ENCODE data around the gene KCTD17. TPM values are rescaled to one million over a fixed set of nuclear protein-coding genes. Genes with fewer than 3 reads are reported as not detected.

KCTD17 gene
- total and polyA plus RNA-seq, 2 of the 4 experiments (the other 2 are of a cell fraction): 28.3 to 37.3 TPM

DNA sequence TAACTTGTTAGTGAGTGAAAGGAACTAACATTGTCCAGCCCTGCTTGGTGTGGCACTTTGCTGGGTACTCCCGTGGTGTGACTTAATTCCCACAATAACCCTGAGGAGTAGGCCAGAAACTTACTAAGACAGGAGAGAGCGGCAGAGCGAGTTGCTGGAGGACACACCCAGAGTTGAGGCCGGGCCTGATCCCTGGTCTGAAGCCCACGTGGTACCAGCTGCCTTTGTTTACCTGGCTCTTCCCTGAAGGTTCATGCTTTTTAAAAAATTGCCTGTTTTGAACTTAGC, 31.4 kb upstream of the KCTD17 start:
- no peak overlapping the region for H2BK20ac ChIP-seq (ENCODE audit: low read depth, low read length)
- DNase-seq (peak; percentile 47), ATAC-seq (ENCODE audit: low read depth) (peak; percentile 13)
- TF ChIP-seq, protein P1, sequence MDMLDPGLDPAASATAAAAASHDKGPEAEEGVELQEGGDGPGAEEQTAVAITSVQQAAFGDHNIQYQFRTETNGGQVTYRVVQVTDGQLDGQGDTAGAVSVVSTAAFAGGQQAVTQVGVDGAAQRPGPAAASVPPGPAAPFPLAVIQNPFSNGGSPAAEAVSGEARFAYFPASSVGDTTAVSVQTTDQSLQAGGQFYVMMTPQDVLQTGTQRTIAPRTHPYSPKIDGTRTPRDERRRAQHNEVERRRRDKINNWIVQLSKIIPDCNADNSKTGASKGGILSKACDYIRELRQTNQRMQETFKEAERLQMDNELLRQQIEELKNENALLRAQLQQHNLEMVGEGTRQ (IDR thresholded peaks at IDR 0.05; ENCODE audit: low read depth, low read length): peak; percentile 65; the same call in 1 of the 2 replicates
- TF ChIP-seq, protein P2, sequence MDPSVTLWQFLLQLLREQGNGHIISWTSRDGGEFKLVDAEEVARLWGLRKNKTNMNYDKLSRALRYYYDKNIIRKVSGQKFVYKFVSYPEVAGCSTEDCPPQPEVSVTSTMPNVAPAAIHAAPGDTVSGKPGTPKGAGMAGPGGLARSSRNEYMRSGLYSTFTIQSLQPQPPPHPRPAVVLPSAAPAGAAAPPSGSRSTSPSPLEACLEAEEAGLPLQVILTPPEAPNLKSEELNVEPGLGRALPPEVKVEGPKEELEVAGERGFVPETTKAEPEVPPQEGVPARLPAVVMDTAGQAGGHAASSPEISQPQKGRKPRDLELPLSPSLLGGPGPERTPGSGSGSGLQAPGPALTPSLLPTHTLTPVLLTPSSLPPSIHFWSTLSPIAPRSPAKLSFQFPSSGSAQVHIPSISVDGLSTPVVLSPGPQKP (IDR thresholded peaks at IDR 0.05; ENCODE audit: borderline replicate concordance, low read depth, low read length): no peak
- TF ChIP-seq RFX5 (IDR thresholded peaks at IDR 0.05; ENCODE audit: low read depth, low read length): no peak
- TF ChIP-seq RAD21 (IDR thresholded peaks at IDR 0.05; ENCODE audit: low read length): no peak
- no peak for TF ChIP-seq MAZ (IDR thresholded peaks at IDR 0.05; ENCODE audit: borderline replicate concordance, low read depth, low read length)
- TF ChIP-seq MXI1 (IDR thresholded peaks at IDR 0.05; ENCODE audit: borderline replicate concordance, low read depth, low read length): peak; percentile 80; the same call in 1 of the 2 replicates
- BruUV-seq (replicated peaks): no TSS peak
- ChIA-PET POLR2A (ENCODE audit: unreplicated experiment) (interaction anchor here (1.0 kb wide), 1 partner anchor 12 kb away, joined by 4 read pairs; no protein-coding TSS in a partner anchor), CTCF (interaction anchor here (0.5 kb wide), 1 partner anchor 168 kb away, joined by 4 read pairs; no protein-coding TSS in a partner anchor)
- peak overlapping the region; percentile 80 for H3K4me3 ChIP-seq (ENCODE audit: insufficient read depth, low read depth, low read length)
- intact Hi-C loops (cut with micrococcal nuclease): loop anchor here (5.0 kb wide), 1 partner anchor 238 kb away; no protein-coding TSS in a partner anchor
- H3K56ac ChIP-seq (ENCODE audit: extremely low read depth, insufficient read depth, low read length): peak overlapping the region; percentile 48; the same call in 1 of the 2 replicates
- H4K91ac ChIP-seq (ENCODE audit: insufficient read depth, low read depth, low read length): peak overlapping the region; percentile 4; the same call in 1 of the 2 replicates
- no peak overlapping the region for H2BK120ac ChIP-seq (ENCODE audit: low read depth, low read length)
- peak overlapping the region; percentile 87 for H3K4me2 ChIP-seq (ENCODE audit: low read depth, low read length)
- H3K79me1 ChIP-seq (ENCODE audit: low read depth in 1 of 2, low read length in 2 of 2): peaks cover 15 to 66% of the 10 kb centered on the region in 2 experiments
- dilution Hi-C loops (cut with HindIII; ENCODE audit: low sequenced_read_pairs, unreplicated experiment): no loop called here
- H3K4me1 ChIP-seq (ENCODE audit: control insufficient read depth, insufficient read depth, low read length): peaks cover 7% of the 10 kb centered on the region
- H2AK5ac ChIP-seq (ENCODE audit: low read depth, low read length): peak overlapping the region; percentile 36
- H3K4ac ChIP-seq (ENCODE audit: low read depth, low read length): peak overlapping the region; percentile 48
- peak overlapping the region; percentile 55 to 75 for H4K8ac ChIP-seq (ENCODE audit: low read depth in 2 of 2, low read length in 2 of 2)
- peak overlapping the region; percentile 67; the same call in 1 of the 2 replicates for H3K18ac ChIP-seq (ENCODE audit: low read depth, low read length)
- in situ Hi-C loops (cut with MboI; ENCODE audit: low sequenced_read_pairs): no loop called here
- no peaks in the 10 kb centered on the region for H3K9me3 ChIP-seq (ENCODE audit: control insufficient read depth, insufficient read depth, low read length)
- no peak overlapping the region for H2BK15ac ChIP-seq (ENCODE audit: low read depth, low read length)
- peaks cover 5% of the 10 kb centered on the region; the same call in 1 of the 2 replicates for H3K9me1 ChIP-seq (ENCODE audit: insufficient read depth, low read length)
- H3K27ac ChIP-seq (ENCODE audit: insufficient read depth, low read length): peak overlapping the region; percentile 82
- H3K27me3 ChIP-seq (ENCODE audit: control insufficient read depth, insufficient read depth, low read length): no peaks in the 10 kb centered on the region
- peak overlapping the region; percentile 46 for H2BK5ac ChIP-seq (ENCODE audit: low read depth, low read length, poor library complexity, severe bottlenecking)
- peak overlapping the region; percentile 94 for H3K9ac ChIP-seq (ENCODE audit: low read depth, low read length)
- peaks cover 20% of the 10 kb centered on the region for H3K36me3 ChIP-seq (ENCODE audit: control insufficient read depth, insufficient read depth, low read length)
- H3K14ac ChIP-seq (replicated peaks; ENCODE audit: low read depth, low read length): peak overlapping the region; percentile 68; the same call in 1 of the 2 replicates
- H2AFZ ChIP-seq (replicated peaks; ENCODE audit: low read length, poor library complexity): peak overlapping the region; percentile 93
- H3K23ac ChIP-seq (ENCODE audit: low read depth, low read length): peak overlapping the region; percentile 13; the same call in 1 of the 2 replicates
- peaks cover 24% of the 10 kb centered on the region for H4K20me1 ChIP-seq (ENCODE audit: insufficient read depth, low read length)
- peak overlapping the region; percentile 81 for H4K5ac ChIP-seq (ENCODE audit: low read depth, low read length)
- WGBS, 2 experiments (ENCODE audit: extremely low coverage in 2 of 2, insufficient read length in 1 of 2): 0% methylated on average over 2 of the region's 5 CpGs; no CpG with 5 or more reads in 1 of the 2 experiments
- peak overlapping the region; percentile 78 for H2AK9ac ChIP-seq (replicated peaks; ENCODE audit: low read depth, low read length, poor library complexity)

Data from IMR-90 (cell line).